Neural cell (in vitro differentiated cells): ENCODE data around the gene FRG2. TPM values are rescaled to one million over a fixed set of nuclear protein-coding genes. Genes with fewer than 3 reads are reported as not detected.
A peak's percentile ranks its signal among the peaks of the same experiment; 100 is the strongest.

ENCODE experiments used
- H2AFZ ChIP-seq: fragments of 200-600, 300-800 bp; sonication (generic), shearing (Covaris generic); 2 replicates; pipeline ENCODE4 v1.6.0; 2014; ENCODE audit warnings: low read depth, mild to moderate bottlenecking, antibody characterized with exemption, low read length, moderate library complexity
- H3F3A ChIP-seq: fragments of 200-600 bp; shearing (Covaris generic); 2 replicates; pipeline ENCODE4 v1.6.1; 2016; ENCODE audit warnings: mild to moderate bottlenecking, moderate library complexity, mixed read lengths, antibody characterized with exemption, low read length; ENCODE audit not compliant: insufficient read depth, poor library complexity, severe bottlenecking
- H3K27ac ChIP-seq: fragments of 200-600, 300-800 bp; sonication (generic), shearing (Covaris generic); 2 replicates; pipeline ENCODE4 v1.5.1; 2014; ENCODE audit warnings: mild to moderate bottlenecking, low read length, moderate library complexity
- H3K27me3 ChIP-seq: fragments of 300-800, 200-600 bp; sonication (generic), shearing (Covaris generic); 2 replicates; pipeline ENCODE4 v1.6.0; 2014; ENCODE audit warnings: mild to moderate bottlenecking, low read depth, low read length, moderate library complexity; ENCODE audit not compliant: insufficient read depth
- H3K36me3 ChIP-seq: fragments of 300-800, 200-600 bp; sonication (generic), shearing (Covaris generic); 2 replicates; pipeline ENCODE4 v1.5.1; 2014; ENCODE audit warnings: mild to moderate bottlenecking, antibody characterized with exemption, low read length, moderate library complexity; ENCODE audit not compliant: insufficient read depth
- H3K4me2 ChIP-seq: fragments of 300-800, 200-600 bp; sonication (generic), shearing (Covaris generic); 2 replicates; pipeline ENCODE4 v1.6.0; 2014; ENCODE audit warnings: mild to moderate bottlenecking, low read length
- H3K4me3 ChIP-seq: fragments of 300-800, 200-600 bp; sonication (generic), shearing (Covaris generic); 2 replicates; pipeline ENCODE4 v1.5.1; 2014; ENCODE audit warnings: mild to moderate bottlenecking, low read length, moderate library complexity
- H3K79me2 ChIP-seq: fragments of 200-600 bp; shearing (Covaris generic); replicated peaks from 2 replicates; pipeline ENCODE4 v1.6.0; 2014; ENCODE audit warnings: mild to moderate bottlenecking, low read length, moderate library complexity; ENCODE audit not compliant: insufficient read depth
- H3K9ac ChIP-seq: fragments of 300-800, 200-600 bp; sonication (generic), shearing (Covaris generic); 2 replicates; pipeline ENCODE4 v1.6.1; 2016; ENCODE audit warnings: mild to moderate bottlenecking, low read length, mixed read lengths
- H3K9me2 ChIP-seq: fragments of 200-600 bp; shearing (Covaris generic); 2 replicates; pipeline ENCODE4 v1.6.1; 2016; ENCODE audit warnings: mild to moderate bottlenecking, low read length, mixed read lengths; ENCODE audit not compliant: insufficient read depth
- H3K9me3 ChIP-seq: fragments of 200-600, 300-800 bp; sonication (generic), shearing (Covaris generic); 2 replicates; pipeline ENCODE4 v1.6.1; 2016; ENCODE audit warnings: mild to moderate bottlenecking, mixed run types, low read length, moderate library complexity, mixed read lengths
- H4K20me1 ChIP-seq: fragments of 200-600 bp; shearing (Covaris generic); 2 replicates; pipeline ENCODE4 v1.6.1; 2016; ENCODE audit warnings: mild to moderate bottlenecking, mixed run types; ENCODE audit not compliant: insufficient read depth
- CTCF ChIP-seq: fragments of 450-650 bp; IDR thresholded peaks from 2 replicates; pipeline ENCODE4 v1.5.1; 2014; ENCODE audit warnings: antibody characterized with exemption, mild to moderate bottlenecking, moderate library complexity; ENCODE audit not compliant: poor library complexity, severe bottlenecking
- EP300 ChIP-seq: fragments of 450-650 bp; conservative IDR thresholded peaks from 2 replicates; pipeline ENCODE4 v1.6.1; 2014; ENCODE audit warnings: antibody characterized with exemption, mild to moderate bottlenecking, moderate library complexity; ENCODE audit not compliant: poor library complexity, severe bottlenecking
- EZH2 ChIP-seq: fragments of 200-600, 300-800 bp; shearing (Covaris generic), sonication (generic); IDR thresholded peaks from 2 replicates; pipeline ENCODE4 v1.6.1; 2014; ENCODE audit warnings: antibody characterized with exemption, low read length, borderline replicate concordance, mild to moderate bottlenecking; ENCODE audit not compliant: insufficient read depth, poor library complexity, severe bottlenecking
- MXI1 ChIP-seq: fragments of 450-650 bp; conservative IDR thresholded peaks from 2 replicates; pipeline ENCODE4 v1.6.1; 2014; ENCODE audit warnings: antibody characterized with exemption, mild to moderate bottlenecking; ENCODE audit not compliant: poor library complexity, severe bottlenecking
- POLR2AphosphoS5 ChIP-seq: IDR thresholded peaks from 2 replicates; pipeline ENCODE4 v1.6.1; 2012
- RAD21 ChIP-seq: fragments of 450-650 bp; conservative IDR thresholded peaks from 2 replicates; pipeline ENCODE4 v1.6.1; 2014; ENCODE audit warnings: antibody characterized with exemption, mild to moderate bottlenecking, moderate library complexity
- REST ChIP-seq: IDR thresholded peaks from 2 replicates; pipeline ENCODE4 v1.6.1; 2012; ENCODE audit warnings: borderline replicate concordance
- SMC3 ChIP-seq: fragments of 450-650 bp; conservative IDR thresholded peaks from 2 replicates; pipeline ENCODE4 v1.6.1; 2014; ENCODE audit warnings: antibody characterized with exemption, mild to moderate bottlenecking, moderate library complexity; ENCODE audit not compliant: poor library complexity
- TAF1 ChIP-seq: IDR thresholded peaks from 2 replicates; pipeline ENCODE4 v1.6.1; 2012; ENCODE audit warnings: low read depth
- polyA plus RNA-seq: library from polyadenylated mRNA; depleted of rRNA; stranded (reverse); fragments of >200 nt; gene quantifications from 2 replicates; pipeline ENCODE4 v1.2.3, GENCODE V29; 2014

FRG2 gene
- polyA plus RNA-seq, 1 donor from 2014 or later = not detected

- Histone ChIP-seq H3K4me2 (no peak overlapping the region), H3K36me3 (no peaks in the 10 kb centered on the region), H3F3A (no peaks in the 10 kb centered on the region), H3K9me3 (no peaks in the 10 kb centered on the region), H3K27ac (no peak overlapping the region), H3K9me2 (no peaks in the 10 kb centered on the region), H3K9ac (no peak overlapping the region), H3K27me3 (peaks cover 80% of the 10 kb centered on the region), H4K20me1 (no peaks in the 10 kb centered on the region), H3K4me3 (peak overlapping the region; percentile 54), H3K79me2 (no peaks in the 10 kb centered on the region), H2AFZ (no peak overlapping the region)
- TF ChIP-seq EZH2 = no peak
- TF ChIP-seq REST = no peak
- no peak for TF ChIP-seq TAF1
- no peak for TF ChIP-seq CTCF
- no peak for TF ChIP-seq POLR2AphosphoS5
- TF ChIP-seq EP300 = no peak
- no peak for TF ChIP-seq MXI1
- TF ChIP-seq RAD21 = no peak
- no peak for TF ChIP-seq SMC3
Measured at GRCh38 chr4:190017357-190018200, 9.5 kb downstream of the FRG2 start.

GRCh38 chr4:190016369-190017289 is 10.4 kb downstream of the FRG2 start:
- H3F3A ChIP-seq = no peaks in the 10 kb centered on the region
- no peaks in the 10 kb centered on the region for H4K20me1 ChIP-seq
- no peak for TF ChIP-seq EP300
- TF ChIP-seq POLR2AphosphoS5 = no peak
- TF ChIP-seq EZH2 = no peak
- no peak for TF ChIP-seq MXI1
- no peaks in the 10 kb centered on the region for H3K36me3 ChIP-seq
- H3K79me2 ChIP-seq = no peaks in the 10 kb centered on the region
- H3K9me3 ChIP-seq = no peaks in the 10 kb centered on the region
- no peak overlapping the region for H3K27ac ChIP-seq
- peaks cover 79% of the 10 kb centered on the region for H3K27me3 ChIP-seq
- H3K4me2 ChIP-seq = no peak overlapping the region
- H3K9me2 ChIP-seq = no peaks in the 10 kb centered on the region
- H3K4me3 ChIP-seq = peak overlapping the region; percentile 54
- no peak overlapping the region for H3K9ac ChIP-seq
- H2AFZ ChIP-seq = no peak overlapping the region
